HG02970 (cell line): ENCODE data around the gene MSS51.
"Not testable (repeated sequence)": the region's sequence is repeated elsewhere in the genome, so short reads cannot be mapped to it uniquely, and the experiment has no call there.

Experiments used
- ATAC-seq: cut with Tn5 transposase; IDR thresholded peaks from one replicate; pipeline ENCODE4 v1.9.1; 2021; ENCODE audit warnings: mild to moderate bottlenecking, moderate library complexity, moderate number of reproducible peaks; ENCODE audit not compliant: unreplicated experiment, low FRiP score

The MSS51 gene

DNA sequence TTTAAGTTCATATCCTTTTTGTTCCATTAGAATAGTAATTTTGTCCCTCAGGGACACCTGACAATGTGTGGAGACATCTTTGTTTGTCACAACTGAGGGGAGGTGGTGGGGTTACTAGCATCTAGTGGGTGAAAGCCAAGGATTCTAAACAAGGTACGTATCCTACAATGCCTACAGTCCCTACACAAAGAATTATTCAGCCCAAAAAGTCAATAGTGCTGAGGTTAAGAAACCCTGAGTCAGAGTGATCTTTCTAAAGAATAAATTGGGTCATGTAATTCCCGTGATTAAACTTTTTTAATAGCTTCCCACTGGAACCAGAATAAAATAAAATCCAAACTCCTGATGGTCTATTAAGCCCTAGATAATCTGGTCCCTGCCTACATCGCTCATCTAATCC lies 16.8 kb downstream of the MSS51 start:
- ATAC-seq = no peak

DNA sequence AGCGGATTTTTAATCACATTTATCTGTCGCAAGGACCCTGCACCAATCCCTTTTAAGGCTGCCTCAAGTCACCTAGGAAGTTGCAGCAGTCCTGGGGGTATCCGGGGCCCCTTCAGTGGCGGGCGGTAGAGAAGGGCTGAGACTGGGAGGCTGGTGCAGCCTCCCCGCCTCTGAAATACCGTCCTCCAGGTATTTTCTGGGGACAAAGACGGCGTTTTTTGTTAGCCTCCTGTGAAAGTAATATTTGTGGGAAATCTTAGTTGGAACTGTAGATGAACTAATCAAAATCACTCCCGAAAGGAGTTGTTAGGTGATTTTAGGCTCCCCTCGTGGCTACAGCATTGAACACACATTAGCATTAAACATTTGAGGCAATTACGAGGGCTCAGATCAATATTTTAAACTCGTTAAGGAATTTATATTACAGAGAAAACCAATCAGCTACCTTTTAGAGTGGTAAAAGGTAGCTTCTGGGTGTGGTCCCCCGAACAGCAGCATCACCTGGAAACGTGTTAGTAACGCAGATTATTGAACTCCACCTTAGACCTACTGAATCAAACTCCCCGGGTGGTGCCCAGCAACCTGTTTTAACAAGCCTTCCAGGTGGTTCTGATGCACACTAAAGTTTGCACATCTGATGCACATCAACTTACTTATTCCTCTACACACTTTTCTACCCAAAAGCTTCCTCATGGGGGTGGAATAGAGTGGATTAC lies 19.0 kb downstream of the MSS51 start:
- no peak for ATAC-seq

DNA sequence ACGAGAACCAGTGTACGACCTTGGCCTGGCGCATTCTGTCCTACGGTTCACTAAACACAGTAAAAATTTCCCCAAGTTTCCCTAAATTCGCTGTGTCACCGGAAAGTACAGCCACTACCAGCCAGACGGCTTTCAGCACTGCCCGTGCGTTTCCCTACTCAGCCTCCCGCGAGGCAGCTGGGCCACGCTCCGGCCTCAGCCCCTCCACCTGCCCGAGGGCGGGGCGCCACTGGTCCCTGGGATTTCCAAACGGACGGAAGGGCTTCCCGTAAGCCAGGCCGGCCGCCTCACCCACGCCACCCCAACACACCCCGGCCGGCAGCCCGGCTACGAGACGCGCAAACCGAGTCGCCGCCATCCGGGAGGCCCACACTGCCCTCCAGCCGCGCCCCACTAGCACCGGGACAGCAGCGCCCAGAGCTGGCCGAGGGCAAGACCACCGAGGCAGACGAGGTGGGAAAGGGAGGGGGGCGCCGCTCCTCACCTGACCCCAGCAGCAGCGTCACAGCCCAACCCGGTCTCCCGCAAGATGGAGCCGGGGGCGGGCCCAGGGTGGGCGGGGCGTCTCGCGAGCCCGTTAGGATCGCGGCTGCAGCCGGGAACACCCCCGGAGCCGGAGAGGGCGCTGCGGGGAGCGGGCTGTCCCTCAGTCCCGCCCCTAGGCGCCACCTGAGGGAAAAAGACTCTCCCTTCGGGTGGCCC lies 19.7 kb downstream of the MSS51 start, which contains the start of gene ANXA7:
ANXA7 (minus strand) TSS at position 531 of the 702 bp plus-strand sequence. CDS start 13,202 bp downstream, outside the sequence.
- ATAC-seq = peak; percentile 86

DNA sequence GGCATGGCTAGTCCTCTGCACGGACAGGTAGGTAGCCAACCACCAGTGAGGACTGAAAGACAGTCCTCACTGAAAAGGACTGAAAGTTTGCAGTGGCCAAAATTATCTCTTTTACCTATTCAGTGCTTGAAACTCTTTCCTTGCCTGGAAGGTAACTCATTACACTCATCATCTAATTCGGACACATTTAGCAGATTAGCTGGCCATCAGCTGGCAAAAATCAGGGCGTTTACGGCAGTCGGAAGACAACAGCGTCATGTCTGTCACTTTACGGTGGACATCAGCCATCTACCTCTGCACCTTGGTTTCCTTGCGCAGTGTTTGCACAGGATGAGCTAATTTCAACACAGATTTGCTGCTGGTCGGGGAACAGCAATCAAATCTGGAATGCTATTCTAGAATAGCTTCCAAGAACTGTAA lies 20.2 kb downstream of the MSS51 start:
- ATAC-seq = peak; percentile 12

DNA sequence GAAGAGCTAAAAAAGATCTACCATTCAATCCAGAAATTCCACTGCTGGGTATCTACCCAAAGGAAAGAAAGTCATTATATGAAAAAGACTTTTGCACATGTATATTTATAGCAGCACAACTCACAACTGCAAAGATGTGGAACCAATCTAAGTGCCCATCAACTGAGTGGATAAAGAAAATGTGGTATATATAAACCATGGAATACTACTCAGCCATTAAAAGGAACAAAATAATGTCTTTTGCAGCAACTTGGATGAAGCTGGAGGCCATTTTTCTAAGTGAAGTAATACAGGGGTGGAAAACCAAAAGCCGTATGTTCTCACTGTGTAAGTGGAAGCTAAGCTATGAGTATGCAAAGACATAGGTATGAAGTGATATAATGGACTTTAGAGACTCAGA lies 22.5 kb downstream of the MSS51 start:
- no peak for ATAC-seq

DNA sequence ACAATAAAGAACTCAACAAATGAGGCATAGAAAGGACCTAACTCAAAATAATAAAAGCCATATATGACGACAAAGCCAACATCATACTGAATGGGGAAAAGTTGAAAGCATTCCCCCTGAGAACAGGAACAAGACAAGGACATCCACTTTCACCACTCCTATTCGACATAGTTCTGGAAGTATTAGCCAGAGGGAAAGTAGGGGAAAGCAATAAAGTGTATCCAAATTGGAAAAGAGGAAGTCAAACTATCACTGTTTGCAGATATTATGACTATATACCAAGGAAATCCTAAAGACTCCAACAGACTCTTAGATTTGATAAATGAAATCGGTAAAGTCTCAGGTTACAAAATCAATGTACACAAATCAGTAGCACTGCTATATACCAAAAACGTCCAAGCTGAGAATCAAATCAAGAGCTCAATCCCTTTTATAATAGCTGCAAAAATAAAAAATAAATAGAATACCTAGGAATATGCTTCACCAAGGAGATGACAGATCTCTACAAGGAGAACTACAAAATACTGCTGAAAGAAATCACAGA lies 24.3 kb downstream of the MSS51 start:
- no peak for ATAC-seq

DNA sequence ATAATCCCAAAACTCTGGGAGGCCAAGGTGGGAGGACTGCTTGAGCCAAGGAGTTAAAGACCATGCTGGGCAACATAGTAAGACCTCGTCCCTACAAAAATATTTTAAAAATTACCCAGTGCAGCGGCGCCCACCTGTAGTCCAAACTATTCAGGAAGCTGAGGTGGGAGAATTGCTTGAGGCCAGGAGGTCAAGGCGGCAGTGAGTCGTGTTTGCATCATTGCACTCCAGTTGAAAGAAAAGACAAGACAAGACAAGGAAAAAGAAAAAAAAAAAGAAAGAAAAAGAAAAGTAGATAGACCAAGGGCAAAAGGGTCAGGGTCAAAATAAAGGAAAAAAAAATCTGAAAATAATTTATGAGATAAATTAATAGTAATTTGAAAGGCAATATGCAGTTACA lies 25.3 kb downstream of the MSS51 start:
- ATAC-seq = no peak

DNA sequence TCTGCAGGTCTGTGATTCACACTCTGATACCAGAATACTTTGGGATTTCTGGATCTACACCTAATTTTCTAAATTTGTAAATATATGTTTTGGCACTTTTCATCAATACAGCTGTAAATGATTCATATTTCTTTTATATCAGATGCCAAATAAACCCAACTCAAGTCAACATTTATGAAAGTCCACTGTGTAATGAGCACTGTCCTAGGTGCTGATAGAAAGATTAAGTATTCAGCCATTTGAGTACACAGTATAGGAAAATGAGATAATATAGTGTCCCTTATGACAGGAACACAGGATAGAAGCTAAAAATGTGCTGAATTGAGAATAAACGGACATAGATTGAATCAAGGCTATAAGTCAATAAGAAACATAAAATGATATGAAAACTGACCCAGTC lies 25.9 kb downstream of the MSS51 start:
- no peak for ATAC-seq

DNA sequence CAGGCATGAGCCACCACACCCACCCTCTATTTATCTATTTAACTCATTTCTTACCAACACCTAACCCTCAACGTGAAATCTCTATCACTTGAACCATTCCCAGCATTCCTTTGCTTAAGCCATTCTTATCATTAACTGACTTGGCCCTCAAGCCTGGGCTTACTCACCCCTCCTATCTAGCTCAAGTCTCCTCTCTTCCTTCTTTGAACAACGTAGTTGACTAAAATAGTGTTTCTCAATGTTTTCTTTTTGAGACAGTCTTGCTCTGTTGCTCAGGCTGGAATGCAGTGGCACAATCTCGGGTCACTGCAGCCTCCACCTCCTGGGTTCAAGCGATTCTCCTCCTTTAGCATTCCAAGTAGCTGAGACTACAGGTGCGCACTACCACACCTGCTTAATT lies 26.5 kb downstream of the MSS51 start:
- ATAC-seq = no peak

DNA sequence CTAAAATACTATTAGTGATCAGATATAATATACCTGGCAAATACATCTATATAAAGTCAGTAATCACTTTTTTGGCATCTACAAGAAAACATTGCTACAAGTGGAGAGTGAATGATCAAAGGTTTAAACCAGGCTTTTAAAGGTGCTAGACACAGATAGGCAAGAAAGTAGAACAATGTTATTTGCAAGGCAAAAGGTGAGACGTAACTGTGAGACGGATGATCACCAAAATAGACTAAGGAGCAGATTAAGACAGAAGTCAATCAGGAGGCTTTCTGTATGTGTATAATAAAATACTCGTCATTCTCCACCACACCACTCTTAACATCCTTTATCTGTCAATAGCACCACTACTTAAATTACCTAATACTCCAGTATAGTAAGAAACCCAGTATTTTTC lies 27.8 kb downstream of the MSS51 start:
- no peak for ATAC-seq

DNA sequence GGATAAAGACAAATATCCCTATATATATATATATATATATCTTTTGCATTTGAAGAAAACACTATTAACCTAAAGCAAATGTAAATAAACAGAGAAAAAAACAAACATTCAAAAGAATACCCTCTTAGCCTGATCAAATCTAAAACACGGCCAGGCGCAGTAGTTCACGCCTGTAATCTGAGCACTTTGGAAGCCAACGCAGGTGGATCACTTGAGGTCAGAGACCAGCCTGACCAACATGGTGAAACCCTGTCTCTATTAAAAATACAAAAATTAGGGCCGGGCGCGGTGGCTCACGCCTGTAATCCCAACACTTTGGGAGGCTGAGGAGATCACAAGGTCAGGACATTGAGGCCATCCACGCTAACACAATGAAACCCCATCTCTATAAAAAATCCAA lies 28.7 kb downstream of the MSS51 start:
- ATAC-seq = no peak

DNA sequence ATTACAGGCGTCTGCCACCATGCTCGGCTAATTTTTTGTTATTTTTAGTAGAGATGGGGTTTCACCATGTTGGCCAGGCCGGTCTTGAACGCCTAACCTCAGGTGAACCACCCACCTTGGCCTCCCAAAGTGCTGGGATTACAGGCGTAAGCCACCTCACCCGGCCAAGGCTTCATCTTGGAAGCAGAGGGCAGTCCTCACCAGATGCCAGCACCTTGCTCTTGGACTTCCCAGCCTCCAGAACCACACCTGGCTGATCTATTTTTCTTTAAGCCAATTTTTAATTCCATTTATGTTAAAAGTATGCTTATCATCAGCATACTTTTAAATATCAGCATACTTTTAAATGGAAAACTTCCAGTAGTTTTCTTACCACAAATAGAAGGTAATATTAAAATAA lies 31.7 kb downstream of the MSS51 start:
- ATAC-seq = no peak

DNA sequence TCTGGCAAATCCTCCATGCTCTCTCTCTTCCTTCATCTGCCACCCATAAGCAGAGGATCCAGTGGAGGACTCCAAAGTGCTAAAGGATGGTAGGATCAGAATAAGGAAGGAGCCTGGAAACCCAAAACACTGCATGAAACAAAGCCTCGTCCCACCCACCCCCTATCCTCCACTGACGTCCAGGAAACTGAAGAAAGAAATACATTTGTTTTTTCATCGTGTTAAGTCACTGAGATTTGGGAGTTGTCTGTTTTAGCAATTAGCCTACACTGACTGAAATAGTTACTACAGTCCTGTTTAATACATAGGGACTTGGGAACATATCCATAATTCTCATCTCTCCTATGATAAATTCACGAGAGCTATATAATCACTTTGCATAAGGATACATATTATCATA lies 34.3 kb downstream of the MSS51 start:
- ATAC-seq = no peak

DNA sequence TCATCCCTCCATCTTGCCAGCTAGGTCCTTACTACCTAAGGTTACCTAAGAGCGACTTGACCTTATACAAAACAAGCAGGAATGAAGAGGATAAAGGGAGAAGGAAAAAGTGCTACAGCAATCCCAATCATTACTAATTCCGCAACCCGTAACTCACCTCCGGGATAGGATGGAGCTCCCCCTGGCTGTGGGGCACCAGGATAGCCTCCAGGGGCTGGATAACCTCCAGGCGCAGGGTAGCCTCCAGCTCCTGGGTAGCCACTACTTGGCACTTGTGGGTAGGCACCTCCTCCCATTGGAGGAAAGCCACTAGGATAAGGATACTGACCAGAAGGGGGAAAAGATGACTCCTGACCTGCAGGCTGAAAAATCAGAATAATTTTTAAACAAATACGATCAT lies 35.3 kb downstream of the MSS51 start:
- no peak for ATAC-seq

DNA sequence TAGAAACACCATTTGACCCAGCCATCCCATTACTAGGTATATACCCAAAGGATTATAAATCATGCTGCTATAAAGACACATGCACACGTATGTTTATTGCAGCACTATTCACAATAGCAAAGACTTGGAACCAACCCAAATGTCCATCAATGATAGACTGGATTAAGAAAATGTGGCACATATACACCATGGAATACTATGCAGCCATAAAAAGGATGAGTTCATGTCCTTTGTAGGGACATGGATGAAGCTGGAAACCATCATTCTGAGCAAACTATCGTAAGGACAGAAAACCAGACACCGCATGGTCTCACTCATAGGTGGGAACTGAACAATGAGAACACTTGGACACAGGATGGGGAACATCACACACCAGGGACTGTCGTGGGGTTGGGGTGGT lies 39.0 kb downstream of the MSS51 start:
- ATAC-seq = not testable (repeated sequence)

DNA sequence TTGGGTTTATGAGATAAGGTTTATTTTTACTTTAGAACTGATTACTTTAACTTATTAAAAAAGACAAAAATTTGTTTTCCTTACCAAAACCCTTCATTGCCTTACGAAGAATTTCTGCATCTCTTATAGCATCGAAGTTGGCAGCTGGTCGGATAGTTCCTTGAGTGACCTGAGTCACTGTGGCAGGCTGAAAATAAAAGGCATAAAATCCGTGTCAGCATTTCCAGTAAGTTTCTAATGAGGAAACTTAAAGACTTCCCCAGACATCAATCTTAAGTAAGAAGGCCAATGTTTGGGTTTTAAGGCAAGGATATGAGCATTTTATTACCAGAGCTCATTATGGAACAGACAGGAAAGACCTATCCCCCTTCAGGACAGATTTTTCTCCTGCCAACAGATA lies 45.1 kb downstream of the MSS51 start:
- ATAC-seq = no peak

DNA sequence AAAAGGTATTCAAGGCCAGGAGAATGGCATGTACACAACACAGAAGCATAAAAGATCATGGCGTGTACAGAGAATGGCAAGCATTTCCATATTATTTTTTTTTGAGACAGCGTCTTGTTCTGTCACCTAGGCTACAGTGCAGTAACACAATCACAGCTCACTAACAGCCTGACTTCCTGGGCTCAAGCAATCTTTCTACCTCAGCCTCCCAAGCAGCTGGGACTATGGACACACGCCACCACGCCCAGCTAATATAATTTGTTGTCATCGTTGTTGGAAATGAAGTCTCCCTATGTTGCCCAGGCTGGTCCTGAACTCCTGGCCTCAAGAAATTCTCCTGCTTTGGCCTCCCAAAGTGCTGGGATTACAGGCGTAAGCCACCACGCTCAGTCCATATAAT lies 46.8 kb downstream of the MSS51 start:
- no peak for ATAC-seq

DNA sequence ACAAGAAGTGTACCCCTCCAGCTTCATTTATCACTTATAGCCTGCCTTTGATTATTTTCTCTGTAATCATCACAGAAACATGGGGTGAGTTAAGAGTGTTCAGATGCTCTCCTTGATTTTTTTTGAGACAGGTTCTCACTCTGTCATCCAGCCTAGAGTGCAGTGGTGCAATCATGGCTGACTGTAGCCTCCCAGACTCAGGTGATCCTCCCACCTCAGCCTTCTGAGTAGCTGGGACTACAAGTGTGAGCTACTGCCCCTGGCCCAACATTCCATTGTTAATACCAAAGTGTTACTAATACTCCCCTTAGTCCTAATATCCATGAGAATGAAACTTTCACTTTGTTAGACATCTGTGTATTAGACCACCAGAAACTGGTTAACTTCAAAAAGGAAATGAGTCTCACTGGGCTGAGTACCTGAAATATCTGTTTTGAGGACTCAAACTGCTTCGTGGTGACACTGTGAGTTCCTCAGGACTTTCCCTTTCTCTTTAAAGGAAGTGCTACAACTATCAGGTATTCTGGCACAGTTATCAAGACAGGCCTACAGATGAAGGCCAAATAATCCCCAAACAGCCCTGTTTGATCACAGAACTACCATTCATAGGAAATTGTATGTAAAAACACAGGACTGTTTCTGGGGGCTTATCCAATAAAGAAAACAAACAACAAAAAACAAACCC lies 54.2 kb downstream of the MSS51 start:
- no peak for ATAC-seq

DNA sequence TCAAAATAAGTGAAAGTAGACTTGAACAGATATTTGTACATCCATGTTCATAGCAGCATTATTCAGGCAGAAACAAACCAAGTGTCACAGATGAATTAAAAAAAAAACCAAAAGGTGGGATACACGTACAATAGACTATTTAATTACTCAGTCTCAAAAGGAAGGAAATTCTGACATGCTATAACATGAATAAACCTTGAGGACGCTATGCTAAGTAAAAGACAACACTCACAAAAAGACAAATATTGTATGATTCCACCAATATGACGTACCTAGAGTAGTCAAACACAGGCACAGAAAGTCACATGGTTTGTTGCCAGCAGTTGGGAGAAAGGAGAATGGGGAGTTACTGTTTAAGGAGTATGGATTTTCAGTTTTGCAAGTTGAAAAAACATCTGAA lies 56.7 kb downstream of the MSS51 start:
- no peak for ATAC-seq
